ENCODE measurements around the gene GALNT2.

Gene GALNT2

GRCh38 chr1:230220478-230220877, 153.4 kb downstream of the GALNT2 start:
- no peak for DNase-seq

- DNase-seq, result no peak
These were observed 153.9 kb downstream of the GALNT2 start for GRCh38 chr1:230220907-230221306.

- no peak for DNase-seq
These were observed 155.6 kb downstream of the GALNT2 start for GRCh38 chr1:230222678-230223077.

- no peak for DNase-seq
These were observed 157.3 kb downstream of the GALNT2 start for GRCh38 chr1:230224101-230224960.

GRCh38 chr1:230226007-230226800, 159.2 kb downstream of the GALNT2 start:
- no peak for DNase-seq

- no peak for DNase-seq
These were observed 159.8 kb downstream of the GALNT2 start for GRCh38 chr1:230226814-230227213.

- no peak for DNase-seq
These were observed 161.3 kb downstream of the GALNT2 start for GRCh38 chr1:230228236-230228897.

GRCh38 chr1:230230273-230230672, 163.2 kb downstream of the GALNT2 start:
- DNase-seq, result no peak

GRCh38 chr1:230230948-230231773, 164.1 kb downstream of the GALNT2 start:
- no peak for DNase-seq

GRCh38 chr1:230231774-230232145, 164.7 kb downstream of the GALNT2 start:
- no peak for DNase-seq

- DNase-seq, result no peak
These were observed 165.3 kb downstream of the GALNT2 start for GRCh38 chr1:230232371-230232771.

GRCh38 chr1:230233786-230234185, 166.7 kb downstream of the GALNT2 start:
- DNase-seq, result no peak

GRCh38 chr1:230235876-230236275, 168.8 kb downstream of the GALNT2 start:
- DNase-seq, result no peak

- DNase-seq, result no peak
These were observed 169.4 kb downstream of the GALNT2 start for GRCh38 chr1:230236301-230237008.

- no peak for DNase-seq
These were observed 170.0 kb downstream of the GALNT2 start for GRCh38 chr1:230237009-230237370.

GRCh38 chr1:230237805-230238204, 170.8 kb downstream of the GALNT2 start:
- DNase-seq, result no peak

GRCh38 chr1:230240446-230241086, 173.5 kb downstream of the GALNT2 start:
- no peak for DNase-seq

GRCh38 chr1:230242326-230242725, 175.3 kb downstream of the GALNT2 start:
- DNase-seq, result no peak

- no peak for DNase-seq
These were observed 176.1 kb downstream of the GALNT2 start for GRCh38 chr1:230243146-230243545.

GRCh38 chr1:230243583-230244353, 176.7 kb downstream of the GALNT2 start:
- DNase-seq, result no peak

- no peak for DNase-seq
These were observed 179.5 kb downstream of the GALNT2 start for GRCh38 chr1:230246551-230246950.
